K562 (cell line): Measurements from ENCODE around the gene PTPN14. TPM values are rescaled to one million over a fixed set of nuclear protein-coding genes. Genes with fewer than 3 reads are reported as not detected.

Experiments used
- ARID1B ChIP-seq: fragments of 450-650 bp; IDR thresholded peaks from 2 replicates; pipeline ENCODE4 v1.6.1; 2016; ENCODE audit warnings: antibody characterized with exemption, mild to moderate bottlenecking, inconsistent platforms
- CBFA2T3 ChIP-seq: fragments of 450-650 bp; IDR thresholded peaks from 2 replicates; pipeline ENCODE4 v1.6.1; 2017
- CTBP1 ChIP-seq: fragments of 450-650 bp; IDR thresholded peaks from 2 replicates; pipeline ENCODE4 v1.6.1; 2016; ENCODE audit warnings: borderline replicate concordance
- CXXC5 ChIP-seq: fragments of 250-450 bp; sonication (Bioruptor Pico); IDR thresholded peaks from 2 replicates; pipeline ENCODE4 v1.8.0; 2022; ENCODE audit warnings: inconsistent platforms, mild to moderate bottlenecking, moderate library complexity
- DMBX1 ChIP-seq: fragments of 250-450 bp; sonication (Bioruptor Pico); IDR thresholded peaks from 2 replicates; pipeline ENCODE4 v1.8.0; 2022; ENCODE audit warnings: inconsistent platforms, mild to moderate bottlenecking, moderate library complexity, borderline replicate concordance
- DPF2 ChIP-seq: fragments of 450-650 bp; IDR thresholded peaks from 2 replicates; pipeline ENCODE4 v1.6.1; 2016
- ELF4 ChIP-seq: fragments of 450-650 bp; formaldehyde crosslinking; IDR thresholded peaks from 2 replicates; pipeline ENCODE4 v1.4.0; 2022; ENCODE audit warnings: missing genetic modification characterization
- FOS ChIP-seq: IDR thresholded peaks from 3 replicates; pipeline ENCODE4 v1.6.1; 2011; ENCODE audit not compliant: insufficient read length; ENCODE audit errors: extremely low read depth
- FOXM1 ChIP-seq, 2 experiments: fragments of 450-650 bp in 1 of 2; sonication (generic) in 1 of 2; formaldehyde crosslinking in 1 of 2; IDR thresholded peaks; 2 replicates each; pipeline versions ENCODE4 v1.6.1 to v1.9.0; 2017 to 2022; ENCODE audit warnings: low read depth in 2 of 2, mild to moderate bottlenecking in 2 of 2, missing genetic modification reagents in 1 of 2, moderate library complexity in 1 of 2
- GATA2 ChIP-seq: sonication (generic); formaldehyde crosslinking; IDR thresholded peaks from 2 replicates; pipeline ENCODE4 v1.4.0; 2020; ENCODE audit warnings: mild to moderate bottlenecking, missing genetic modification reagents
- HES1 ChIP-seq: fragments of 450-650 bp; IDR thresholded peaks from 2 replicates; pipeline ENCODE4 v1.6.1; 2016; ENCODE audit warnings: low read depth, mild to moderate bottlenecking, moderate library complexity
- MAZ ChIP-seq, 2 experiments: fragments of 450-650 bp in 1 of 2; sonication (generic) in 1 of 2; formaldehyde crosslinking; IDR thresholded peaks in 1 of 2; conservative IDR thresholded peaks in 1 of 2; 2 replicates each; pipeline versions ENCODE4 v1.4.0 to v1.5.0; 2020; ENCODE audit warnings: mild to moderate bottlenecking in 1 of 2, missing genetic modification reagents in 1 of 2
- MTA2 ChIP-seq: fragments of 450-650 bp; IDR thresholded peaks from 2 replicates; pipeline ENCODE4 v1.6.1; 2016; ENCODE audit warnings: low read depth
- NCOR1 ChIP-seq: fragments of 450-650 bp; IDR thresholded peaks from 2 replicates; pipeline ENCODE4 v1.6.1; 2016; ENCODE audit warnings: mild to moderate bottlenecking, moderate library complexity
- PRDM10 ChIP-seq: fragments of 450-650 bp; IDR thresholded peaks from 2 replicates; pipeline ENCODE4 v1.6.1; 2018; ENCODE audit not compliant: partially characterized antibody
- PURB ChIP-seq: sonication (generic); formaldehyde crosslinking; IDR thresholded peaks from 2 replicates; pipeline ENCODE4 v1.9.0; 2021; ENCODE audit warnings: low read depth, mild to moderate bottlenecking, missing genetic modification reagents
- RUNX1 ChIP-seq: sonication (generic); IDR thresholded peaks from 2 replicates; pipeline ENCODE4 v1.6.1; 2016; ENCODE audit warnings: antibody characterized with exemption, low read depth
- SLC30A9 ChIP-seq: fragments of 250-450 bp; sonication (Bioruptor Pico); IDR thresholded peaks from 2 replicates; pipeline ENCODE4 v1.8.0; 2022; ENCODE audit warnings: mild to moderate bottlenecking, moderate library complexity
- SMARCA4 ChIP-seq: fragments of 450-650 bp; IDR thresholded peaks from 2 replicates; pipeline ENCODE4 v1.6.1; 2016
- SREBF1 ChIP-seq: fragments of 150-350 bp; IDR thresholded peaks from 2 replicates; pipeline ENCODE4 v1.6.1; 2014; ENCODE audit warnings: antibody characterized with exemption, low read depth, low read length, borderline replicate concordance
- SRSF9 ChIP-seq: fragments of 200-400 bp; formaldehyde crosslinking; IDR thresholded peaks from 2 replicates; pipeline ENCODE4 v1.6.1; 2017; ENCODE audit warnings: low read depth, low read length, borderline replicate concordance
- STAT5A ChIP-seq: IDR thresholded peaks from 2 replicates; pipeline ENCODE4 v1.6.1; 2012; ENCODE audit warnings: low read length, inconsistent platforms, borderline replicate concordance
- ZNF398 ChIP-seq: fragments of 250-450 bp; sonication (Bioruptor Pico); IDR thresholded peaks from 2 replicates; pipeline ENCODE4 v1.8.0; 2021; ENCODE audit warnings: moderate library complexity, mild to moderate bottlenecking, inconsistent platforms
- ZNF551 ChIP-seq: fragments of 250-450 bp; sonication (Bioruptor Pico); IDR thresholded peaks from 2 replicates; pipeline ENCODE4 v1.5.0; 2021; ENCODE audit warnings: mild to moderate bottlenecking, moderate library complexity
- ZNF583 ChIP-seq: fragments of 250-450 bp; sonication (Bioruptor Pico); IDR thresholded peaks from 2 replicates; pipeline ENCODE4 v1.4.0; 2020
- ZNF766 ChIP-seq: fragments of 200-800 bp; sonication (Bioruptor generic); conservative IDR thresholded peaks from 2 replicates; pipeline ENCODE4 v1.6.1; 2016; ENCODE audit warnings: missing genetic modification characterization, missing compliant biosample characterization
- polyA plus RNA-seq, 8 experiments: library from polyadenylated mRNA; depleted of rRNA in 4 of 8; stranded (reverse) in 5 of 8; unstranded in 3 of 8; fragments of >200 nt; fragmentation: Nextera tagmentation in 2 of 8; fragmentation: Illumina TruSeq in 1 of 8; extraction: Ambion mirVana in 2 of 8; extraction: Trizol in 1 of 8; gene quantifications; 2 replicates each; pipeline versions ENCODE4 v1.2.1 to v1.2.3, GENCODE V29; 2011 to 2014; ENCODE audit warnings: inconsistent platforms in 1 of 8, missing spikeins in 1 of 8
- total RNA-seq, 7 experiments: library from RNA; depleted of rRNA in 6 of 7; stranded (reverse); fragments of >200 nt in 6 of 7; fragmentation: Illumina TruSeq in 2 of 7; extraction: Trizol in 2 of 7; gene quantifications; 2 replicates each; pipeline versions ENCODE4 v1.2.1 to v1.2.3, GENCODE V29; 2011 to 2021; ENCODE audit warnings: low replicate concordance in 1 of 7

The PTPN14 gene
- total and polyA plus RNA-seq, 9 of the 15 experiments (the other 6 are each of a cell fraction or from before 2014, with no cell fraction given) = 0.01 to 0.29 (median 0.04) TPM; not detected in 6

- TF ChIP-seq RUNX1 (no peak), DPF2 (peak; percentile 78), ZNF766 (CRISPR knock-in tag) (0 out of 2 replicates have a peak, but pooled peaks have one; percentile 36), MTA2 (peak; percentile 85), HES1 (no peak), ZNF551 (CRISPR knock-in tag) (no peak), SRSF9 (no peak), GATA2 (CRISPR knock-in tag) (peak; percentile 52; the same call in 1 of the 2 replicates), STAT5A (peak; percentile 86), NCOR1 (peak; percentile 85), SREBF1 (no peak), MAZ (CRISPR knock-in tag; conservative IDR thresholded peaks at IDR 0.05 in 1 of 2, IDR thresholded peaks at IDR 0.05 in 1 of 2) (0 out of 4 replicates have a peak, but pooled peaks of 1 of the 2 experiments have one; percentile 32), FOXM1 (IDR thresholded peaks at IDR 0.05; ENCODE audit: low read depth) (peak; percentile 70; the same call in 1 of the 2 replicates), FOXM1 (CRISPR knock-in tag; IDR thresholded peaks at IDR 0.05; ENCODE audit: low read depth) (no peak), SLC30A9 (CRISPR knock-in tag) (no peak), CBFA2T3 (peak; percentile 95), DMBX1 (CRISPR knock-in tag) (peak; percentile 74; the same call in 1 of the 2 replicates), CTBP1 (peak; percentile 38; the same call in 1 of the 2 replicates), ARID1B (peak; percentile 93), PRDM10 (peak; percentile 45), ZNF583 (CRISPR knock-in tag) (0 out of 2 replicates have a peak, but pooled peaks have one; percentile 26), ZNF398 (CRISPR knock-in tag) (no peak), PURB (CRISPR knock-in tag) (no peak), SMARCA4 (peak; percentile 80), FOS (no peak), CXXC5 (CRISPR knock-in tag) (0 out of 2 replicates have a peak, but pooled peaks have one; percentile 36), ELF4 (CRISPR knock-in tag) (peak; percentile 63; the same call in 1 of the 2 replicates)
Measured at GRCh38 chr1:214419650-214420049, 131.8 kb downstream of the PTPN14 start (continued).
